ENCODE measurements around the gene BLVRA.

BLVRA gene

DNA sequence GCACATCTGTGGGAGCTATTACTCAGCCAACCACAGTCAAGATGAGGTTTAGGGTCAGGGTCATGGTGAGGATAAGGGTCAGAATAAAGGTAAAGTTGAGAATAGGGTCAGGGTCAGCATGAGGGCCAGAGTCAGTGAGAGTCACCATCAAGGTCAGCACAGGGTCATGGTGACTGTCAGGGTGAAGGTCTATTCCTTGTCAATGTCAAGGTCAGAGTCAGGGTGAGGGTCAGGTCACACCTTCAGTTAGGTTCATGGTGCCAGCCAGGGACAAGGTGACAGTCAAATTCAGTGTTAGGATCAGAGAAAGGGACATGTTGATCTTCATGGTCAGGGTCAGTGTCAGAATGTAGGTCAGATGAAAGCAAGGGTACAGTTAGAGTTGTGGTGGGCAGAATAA lies 96.7 kb downstream of the BLVRA start:
- Histone ChIP-seq H3K4me3 (ENCODE audit: low read length) (no peak overlapping the region), H3K27ac (ENCODE audit: low read depth, low read length) (no peak overlapping the region), H3K9me2 (replicated peaks; ENCODE audit: control insufficient read depth, low read length) (no peaks in the 10 kb centered on the region), H3F3A (ENCODE audit: control insufficient read depth, insufficient read depth) (no peaks in the 10 kb centered on the region), H3K27me3 (ENCODE audit: control insufficient read depth, low read length) (peaks cover 11% of the 10 kb centered on the region), H3K36me3 (ENCODE audit: control insufficient read depth, low read length) (no peaks in the 10 kb centered on the region), H3K4me2 (ENCODE audit: low read length) (no peak overlapping the region), H4K20me1 (ENCODE audit: control insufficient read depth, insufficient read depth, low read depth, low read length) (no peaks in the 10 kb centered on the region), H3K79me2 (ENCODE audit: control insufficient read depth, low read length) (no peaks in the 10 kb centered on the region), H3K9me3 (ENCODE audit: control insufficient read depth, insufficient read depth, low read length) (peaks cover 9% of the 10 kb centered on the region), H3K4me1 (ENCODE audit: control insufficient read depth, low read length) (no peaks in the 10 kb centered on the region)
- TF ChIP-seq EZH2phosphoT487 (IDR thresholded peaks at IDR 0.05; ENCODE audit: borderline replicate concordance, low read length) (no peak), CTCF (IDR thresholded peaks at IDR 0.05; ENCODE audit: low read depth, low read length, poor library complexity, severe bottlenecking) (no peak)

DNA sequence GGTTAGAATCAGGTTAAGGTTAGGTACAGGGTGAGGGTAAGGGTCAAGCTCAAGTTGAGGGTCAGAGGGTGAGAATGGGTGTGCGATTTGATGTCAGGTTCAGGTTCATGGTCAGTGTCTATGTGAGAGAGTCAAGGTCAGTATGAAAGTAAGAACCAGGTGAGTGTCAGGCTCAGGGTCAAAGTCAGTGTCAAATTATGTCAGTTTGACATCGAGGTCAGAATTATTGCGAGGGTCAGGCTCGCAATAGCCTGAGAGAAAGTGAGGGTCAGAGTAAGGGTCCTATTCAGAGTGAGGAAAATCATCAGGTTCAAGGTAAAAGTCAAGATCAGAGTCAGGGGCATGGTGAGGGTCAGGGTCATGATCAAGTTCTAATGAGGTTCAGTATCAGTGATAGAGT lies 97.8 kb downstream of the BLVRA start:
- no peaks in the 10 kb centered on the region for H3K79me2 ChIP-seq (ENCODE audit: control insufficient read depth, low read length)
- peaks cover 10% of the 10 kb centered on the region for H3K27me3 ChIP-seq (ENCODE audit: control insufficient read depth, low read length)
- H4K20me1 ChIP-seq (ENCODE audit: control insufficient read depth, insufficient read depth, low read depth, low read length), result no peaks in the 10 kb centered on the region
- H3K4me1 ChIP-seq (ENCODE audit: control insufficient read depth, low read length), result no peaks in the 10 kb centered on the region
- no peaks in the 10 kb centered on the region for H3F3A ChIP-seq (ENCODE audit: control insufficient read depth, insufficient read depth)
- no peak overlapping the region for H3K27ac ChIP-seq (ENCODE audit: low read depth, low read length)
- no peaks in the 10 kb centered on the region for H3K9me2 ChIP-seq (replicated peaks; ENCODE audit: control insufficient read depth, low read length)
- no peak overlapping the region for H3K4me3 ChIP-seq (ENCODE audit: low read length)
- H3K4me2 ChIP-seq (ENCODE audit: low read length), result no peak overlapping the region
- peaks cover 9% of the 10 kb centered on the region for H3K9me3 ChIP-seq (ENCODE audit: control insufficient read depth, insufficient read depth, low read length)
- no peaks in the 10 kb centered on the region for H3K36me3 ChIP-seq (ENCODE audit: control insufficient read depth, low read length)
- TF ChIP-seq EZH2phosphoT487 (IDR thresholded peaks at IDR 0.05; ENCODE audit: borderline replicate concordance, low read length), result no peak
- TF ChIP-seq CTCF (IDR thresholded peaks at IDR 0.05; ENCODE audit: low read depth, low read length, poor library complexity, severe bottlenecking), result no peak
